ENCODE results near the gene TRPV3. TPM values are rescaled to one million over a fixed set of nuclear protein-coding genes. Genes with fewer than 3 reads are reported as not detected.

The TRPV3 gene
- total RNA-seq, 1 experiment from 2014 or later, result 4.4 TPM

- H3K27ac Mint-ChIP-seq (ENCODE audit: low read depth, unreplicated experiment), result no peak overlapping the region
- no peak for DNase-seq (ENCODE audit: unreplicated experiment)
- H3K36me3 Mint-ChIP-seq (ENCODE audit: insufficient read depth, unreplicated experiment), result peaks cover 5% of the 10 kb centered on the region
- H3K4me1 Mint-ChIP-seq (ENCODE audit: insufficient read depth, unreplicated experiment), result no peaks in the 10 kb centered on the region
- no peak overlapping the region for H3K4me3 Mint-ChIP-seq (ENCODE audit: unreplicated experiment)
- ChIA-PET CTCF (no interaction called here), POLR2A (no interaction called here)
- no peaks in the 10 kb centered on the region for H3K27me3 Mint-ChIP-seq (ENCODE audit: insufficient read depth, unreplicated experiment)
- no peak for TF ChIP-seq CTCF (IDR thresholded peaks at IDR 0.05; ENCODE audit: unreplicated experiment)
- H3K9me3 Mint-ChIP-seq (ENCODE audit: unreplicated experiment), result no peaks in the 10 kb centered on the region
- no TSS peak for BruUV-seq (replicated peaks)
- intact Hi-C loops (cut with micrococcal nuclease), result no loop called here
Observed at GRCh38 chr17:3536716-3537115, 20.9 kb downstream of the TRPV3 start.

- Mint-ChIP-seq H3K9me3 (ENCODE audit: unreplicated experiment) (no peaks in the 10 kb centered on the region), H3K4me3 (ENCODE audit: unreplicated experiment) (no peak overlapping the region), H3K27ac (ENCODE audit: low read depth, unreplicated experiment) (no peak overlapping the region), H3K27me3 (ENCODE audit: insufficient read depth, unreplicated experiment) (no peaks in the 10 kb centered on the region), H3K4me1 (ENCODE audit: insufficient read depth, unreplicated experiment) (no peaks in the 10 kb centered on the region), H3K36me3 (ENCODE audit: insufficient read depth, unreplicated experiment) (peaks cover 5% of the 10 kb centered on the region)
- intact Hi-C loops (cut with micrococcal nuclease), result no loop called here
- no peak for DNase-seq (ENCODE audit: unreplicated experiment)
- TF ChIP-seq CTCF (IDR thresholded peaks at IDR 0.05; ENCODE audit: unreplicated experiment), result no peak
- POLR2A ChIA-PET, result no interaction called here
- no TSS peak for BruUV-seq (replicated peaks)
- CTCF ChIA-PET, result no interaction called here
Observed at GRCh38 chr17:3535253-3535995, 22.2 kb downstream of the TRPV3 start.

GRCh38 chr17:3534881-3535252 is 22.7 kb downstream of the TRPV3 start:
- POLR2A ChIA-PET, result no interaction called here
- Mint-ChIP-seq H3K9me3 (ENCODE audit: unreplicated experiment) (no peaks in the 10 kb centered on the region), H3K27ac (ENCODE audit: low read depth, unreplicated experiment) (no peak overlapping the region), H3K4me1 (ENCODE audit: insufficient read depth, unreplicated experiment) (no peaks in the 10 kb centered on the region), H3K4me3 (ENCODE audit: unreplicated experiment) (no peak overlapping the region), H3K27me3 (ENCODE audit: insufficient read depth, unreplicated experiment) (no peaks in the 10 kb centered on the region), H3K36me3 (ENCODE audit: insufficient read depth, unreplicated experiment) (peaks cover 5% of the 10 kb centered on the region)
- intact Hi-C loops (cut with micrococcal nuclease), result no loop called here
- BruUV-seq (replicated peaks), result no TSS peak
- no peak for TF ChIP-seq CTCF (IDR thresholded peaks at IDR 0.05; ENCODE audit: unreplicated experiment)
- CTCF ChIA-PET, result no interaction called here
- DNase-seq (ENCODE audit: unreplicated experiment), result no peak

- H3K36me3 Mint-ChIP-seq (ENCODE audit: insufficient read depth, unreplicated experiment), result peaks cover 3% of the 10 kb centered on the region
- no peak for TF ChIP-seq CTCF (IDR thresholded peaks at IDR 0.05; ENCODE audit: unreplicated experiment)
Observed at GRCh38 chr17:3533752-3534151, 23.9 kb downstream of the TRPV3 start.

More at GRCh38 chr17:3533752-3534151, 23.9 kb downstream of the TRPV3 start:
- CTCF ChIA-PET, result no interaction called here
- Mint-ChIP-seq H3K27ac (ENCODE audit: low read depth, unreplicated experiment) (no peak overlapping the region), H3K27me3 (ENCODE audit: insufficient read depth, unreplicated experiment) (no peaks in the 10 kb centered on the region), H3K4me1 (ENCODE audit: insufficient read depth, unreplicated experiment) (no peaks in the 10 kb centered on the region), H3K9me3 (ENCODE audit: unreplicated experiment) (no peaks in the 10 kb centered on the region), H3K4me3 (ENCODE audit: unreplicated experiment) (no peak overlapping the region)
- DNase-seq (ENCODE audit: unreplicated experiment), result no peak
- BruUV-seq (replicated peaks), result no TSS peak
- intact Hi-C loops (cut with micrococcal nuclease), result no loop called here
- POLR2A ChIA-PET, result no interaction called here
